D341Med (cell line): Measurements from ENCODE around the gene ROR1.

Experiments
- DNase-seq: peaks from one replicate; pipeline ENCODE4 v3.0.0; 2012; ENCODE audit warnings: low spot score

Gene ROR1

GRCh38 chr1:63937461-63938022 is 163.7 kb downstream of the ROR1 start:
- DNase-seq: no peak

GRCh38 chr1:63940440-63940839 is 166.6 kb downstream of the ROR1 start:
- no peak for DNase-seq

- DNase-seq: no peak
These were observed 169.6 kb downstream of the ROR1 start for GRCh38 chr1:63943393-63943792.

- DNase-seq: no peak
These were observed 172.1 kb downstream of the ROR1 start for GRCh38 chr1:63945943-63946342.

GRCh38 chr1:63946866-63947491 is 173.2 kb downstream of the ROR1 start:
- no peak for DNase-seq

- no peak for DNase-seq
These were observed 174.1 kb downstream of the ROR1 start for GRCh38 chr1:63947904-63948303.

GRCh38 chr1:63950023-63950422 is 176.2 kb downstream of the ROR1 start:
- DNase-seq: no peak

- no peak for DNase-seq
These were observed 177.5 kb downstream of the ROR1 start for GRCh38 chr1:63951059-63951946.

- no peak for DNase-seq
These were observed 180.4 kb downstream of the ROR1 start for GRCh38 chr1:63954187-63954586.

GRCh38 chr1:63955370-63956145 is 181.7 kb downstream of the ROR1 start:
- DNase-seq: no peak

- no peak for DNase-seq
These were observed 184.7 kb downstream of the ROR1 start for GRCh38 chr1:63958556-63958955.

- no peak for DNase-seq
These were observed 186.5 kb downstream of the ROR1 start for GRCh38 chr1:63960326-63960725.

- no peak for DNase-seq
These were observed 192.2 kb downstream of the ROR1 start for GRCh38 chr1:63966016-63966415.

GRCh38 chr1:63967901-63968300 is 194.1 kb downstream of the ROR1 start:
- DNase-seq: no peak

GRCh38 chr1:63968663-63969440 is 195.0 kb downstream of the ROR1 start:
- DNase-seq: no peak

GRCh38 chr1:63969441-63969901 is 195.7 kb downstream of the ROR1 start:
- DNase-seq: no peak

- DNase-seq: no peak
These were observed 197.7 kb downstream of the ROR1 start for GRCh38 chr1:63971557-63971956.

GRCh38 chr1:63973005-63973419 is 199.2 kb downstream of the ROR1 start:
- no peak for DNase-seq

- no peak for DNase-seq
These were observed 201.1 kb downstream of the ROR1 start for GRCh38 chr1:63974966-63975365.

GRCh38 chr1:63975481-63975880 is 201.7 kb downstream of the ROR1 start:
- no peak for DNase-seq

GRCh38 chr1:63976006-63976405 is 202.2 kb downstream of the ROR1 start:
- no peak for DNase-seq

GRCh38 chr1:63977466-63977865 is 203.6 kb downstream of the ROR1 start:
- no peak for DNase-seq
